ENCODE measurements around the gene HSD17B12. TPM values are rescaled to one million over a fixed set of nuclear protein-coding genes. Genes with fewer than 3 reads are reported as not detected.

The HSD17B12 gene
- total and polyA plus RNA-seq, 2 of the 13 experiments (the other 11 are each of a cell fraction or from before 2014, with no cell fraction given): 50.3 to 117 TPM

GRCh38 chr11:43880640-43881159, 200.2 kb downstream of the HSD17B12 start, which contains the start of gene ALKBH3 (continued):
- TF ChIP-seq MBD4 (IDR thresholded peaks at IDR 0.05; ENCODE audit: borderline replicate concordance, low read length): no peak
- peak; percentile 98 for TF ChIP-seq XRCC5 (optimal IDR thresholded peaks at IDR 0.05; ENCODE audit: low read length)
- peak; percentile 69 for TF ChIP-seq HMGXB3 (CRISPR knock-in tag; IDR thresholded peaks at IDR 0.05; ENCODE audit: borderline replicate concordance)
- TF ChIP-seq SIN3A (IDR thresholded peaks at IDR 0.05; ENCODE audit: borderline replicate concordance, low read depth, low read length): no peak
- 0 out of 2 replicates have a peak, but pooled peaks have one; percentile 65 for TF ChIP-seq THYN1 (CRISPR knock-in tag; IDR thresholded peaks at IDR 0.05; ENCODE audit: borderline replicate concordance, low read depth)
- TF ChIP-seq SRF (IDR thresholded peaks at IDR 0.05; ENCODE audit: low read depth, low read length): peak; percentile 43; the same call in 1 of the 2 replicates
- TF ChIP-seq ZSCAN30 (CRISPR knock-in tag; IDR thresholded peaks at IDR 0.05): no peak
- peak; percentile 95 for TF ChIP-seq ZNF574 (CRISPR knock-in tag; IDR thresholded peaks at IDR 0.05)
- no peak for TF ChIP-seq CENPX (CRISPR knock-in tag; IDR thresholded peaks at IDR 0.05)
- TF ChIP-seq RNF2 (conservative IDR thresholded peaks at IDR 0.05; ENCODE audit: low read depth): no peak
- no peak for TF ChIP-seq XBP1 (CRISPR knock-in tag; IDR thresholded peaks at IDR 0.05)
- peak; percentile 54; the same call in 1 of the 2 replicates for TF ChIP-seq ZNF619 (CRISPR knock-in tag; IDR thresholded peaks at IDR 0.05)
- TF ChIP-seq ZNF646 (CRISPR knock-in tag; IDR thresholded peaks at IDR 0.05): no peak
- 0 out of 2 replicates have a peak, but pooled peaks have one; percentile 52 for TF ChIP-seq ZBTB46 (CRISPR knock-in tag; IDR thresholded peaks at IDR 0.05; ENCODE audit: borderline replicate concordance)
